ENCODE data around the gene GAPDHS.

GRCh38 chr19:35553385-35554000 lies 20.2 kb downstream of the GAPDHS start:
- TF ChIP-seq GATA2 (IDR thresholded peaks at IDR 0.05; ENCODE audit: low read depth, low read length) (no peak), GATA3 (IDR thresholded peaks at IDR 0.05; ENCODE audit: low read depth, low read length) (no peak)

All from SH-SY5Y (cell line).